ENCODE measurements around the gene MAPK1. TPM values are rescaled to one million over a fixed set of nuclear protein-coding genes. Genes with fewer than 3 reads are reported as not detected.
"Not testable (repeated sequence)": the region's sequence is repeated elsewhere in the genome, so short reads cannot be mapped to it uniquely, and the experiment has no call there.

Gene MAPK1
- total and polyA plus RNA-seq, 4 experiments from 2014 or later: 73.8 to 117 (median 97.6) TPM

DNA sequence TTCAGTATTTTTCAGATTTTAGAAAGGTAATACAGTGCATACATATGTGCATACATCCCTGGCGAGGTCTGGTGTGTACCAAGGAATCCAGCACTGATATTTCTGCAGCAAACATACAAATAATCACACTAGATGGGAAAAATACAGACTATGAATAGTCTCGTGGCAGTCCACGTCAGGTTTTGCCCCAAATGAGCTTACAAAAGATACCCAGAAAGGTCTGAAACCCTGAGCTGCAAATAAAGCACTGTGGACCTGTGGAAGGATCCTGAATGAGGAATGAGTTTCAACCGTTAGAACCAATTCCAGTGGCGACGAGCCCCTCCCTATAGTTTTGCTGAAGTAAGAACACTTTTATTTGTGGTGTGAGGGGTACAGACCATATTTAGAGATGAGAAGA, 24.5 kb downstream of the MAPK1 start:
- H3K27me3 ChIP-seq (ENCODE audit: insufficient read depth, low read length): no peaks in the 10 kb centered on the region
- Mint-ChIP-seq H3K36me3 (peaks cover 3 to 10% of the 10 kb centered on the region in 2 donors), H3K4me1 (peaks cover 43 to 71% (median 58%) of the 10 kb centered on the region in 4 donors), H3K4me3 (no peak overlapping the region), H3K27me3 (no peaks in the 10 kb centered on the region), H3K27ac (peak overlapping the region in 2 of 7 donors; percentile 42 to 71), H3K9me3 (no peaks in the 10 kb centered on the region)
- H3K4me1 ChIP-seq (ENCODE audit: insufficient read depth, low read length): peaks cover 18% of the 10 kb centered on the region
- ChIA-PET CTCF (ENCODE audit: partially characterized antibody) (no interaction called here), POLR2A (ENCODE audit: partially characterized antibody) (interaction anchor here (0.9 kb wide), 1 partner anchor 26 kb away, joined by 3 read pairs; no protein-coding TSS in a partner anchor)
- no peak for DNase-seq
- intact Hi-C loops (cut with micrococcal nuclease): no loop called here
- no peaks in the 10 kb centered on the region for H3K36me3 ChIP-seq (ENCODE audit: insufficient read depth, low read length)
- H3K27ac ChIP-seq (ENCODE audit: low read depth, low read length): no peak overlapping the region
- no peaks in the 10 kb centered on the region for H3K9me3 ChIP-seq (ENCODE audit: control insufficient read depth in 1 of 2, low read length in 2 of 2)
- no peak overlapping the region for H3K4me3 ChIP-seq (ENCODE audit: low read length in 2 of 2)

DNA sequence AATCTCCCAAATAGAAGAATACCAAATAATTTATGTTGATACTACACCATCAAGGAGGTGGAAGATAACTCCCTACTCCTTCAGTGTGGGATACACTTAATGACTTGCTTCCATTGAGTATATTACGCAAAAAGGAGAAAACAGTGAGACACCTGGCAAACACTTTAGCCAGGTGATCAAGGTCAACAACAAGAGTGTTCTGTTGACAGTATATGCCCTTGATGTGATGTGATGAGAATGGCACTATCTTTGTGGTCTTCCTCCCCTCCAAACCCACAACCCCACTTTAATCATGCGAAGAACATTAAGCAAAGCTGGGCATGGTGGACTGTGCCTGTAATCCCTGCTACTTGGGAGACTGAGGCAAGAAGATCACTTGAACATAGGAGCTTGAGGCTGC, 26.0 kb downstream of the MAPK1 start:
- Mint-ChIP-seq H3K9me3 (no peaks in the 10 kb centered on the region), H3K27ac (no peak overlapping the region), H3K4me1 (peaks cover 45 to 73% (median 58%) of the 10 kb centered on the region in 4 donors), H3K27me3 (no peaks in the 10 kb centered on the region), H3K4me3 (no peak overlapping the region), H3K36me3 (peaks cover 3 to 10% of the 10 kb centered on the region in 2 donors)
- no peaks in the 10 kb centered on the region for H3K27me3 ChIP-seq (ENCODE audit: insufficient read depth, low read length)
- no peaks in the 10 kb centered on the region for H3K36me3 ChIP-seq (ENCODE audit: insufficient read depth, low read length)
- CTCF ChIA-PET (ENCODE audit: partially characterized antibody): no interaction called here
- intact Hi-C loops (cut with micrococcal nuclease): no loop called here
- no peak overlapping the region for H3K27ac ChIP-seq (ENCODE audit: low read depth, low read length)
- H3K9me3 ChIP-seq (ENCODE audit: control insufficient read depth in 1 of 2, low read length in 2 of 2): no peaks in the 10 kb centered on the region
- POLR2A ChIA-PET (ENCODE audit: partially characterized antibody): no interaction called here
- H3K4me3 ChIP-seq (ENCODE audit: low read length in 2 of 2): no peak overlapping the region
- DNase-seq: no peak
- peaks cover 19% of the 10 kb centered on the region for H3K4me1 ChIP-seq (ENCODE audit: insufficient read depth, low read length)

DNA sequence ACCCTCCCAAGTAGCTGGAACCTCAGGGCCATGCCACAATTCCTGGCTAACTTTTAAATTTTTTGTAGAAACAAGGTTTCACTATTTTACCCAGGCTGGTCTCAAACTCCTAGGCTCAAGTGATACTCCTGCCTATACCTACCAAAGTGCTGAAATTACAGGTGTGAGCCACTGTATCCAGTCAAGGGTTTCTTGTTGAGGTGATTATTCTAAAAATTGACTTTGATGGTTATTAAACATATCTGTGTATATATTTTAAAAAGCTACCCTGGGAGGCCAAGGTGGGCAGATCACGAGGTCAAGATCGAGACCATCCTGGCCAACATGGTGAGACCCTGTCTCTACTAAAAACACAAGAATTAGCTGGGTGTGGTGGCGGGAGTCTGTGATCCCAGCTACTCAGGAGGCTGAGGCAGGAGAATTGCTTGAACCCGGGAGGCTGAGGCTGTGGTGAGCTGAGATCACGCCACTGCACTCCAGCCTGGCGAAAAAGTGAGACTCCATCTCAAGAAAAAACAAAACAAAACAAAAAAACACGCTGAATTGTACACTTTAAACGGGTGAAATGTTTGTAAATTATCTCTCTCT, 27.1 kb downstream of the MAPK1 start:
- Mint-ChIP-seq H3K4me1 (peaks cover 40 to 72% (median 55%) of the 10 kb centered on the region in 4 donors), H3K27me3 (no peaks in the 10 kb centered on the region), H3K27ac (peak overlapping the region in 2 of 7 donors; percentile 6 to 41), H3K9me3 (no peaks in the 10 kb centered on the region), H3K4me3 (no peak overlapping the region), H3K36me3 (peaks cover 3 to 10% of the 10 kb centered on the region in 2 donors)
- Histone ChIP-seq H3K9me3 (ENCODE audit: control insufficient read depth in 1 of 2, low read length in 2 of 2) (no peaks in the 10 kb centered on the region), H3K27ac (ENCODE audit: low read depth, low read length) (no peak overlapping the region), H3K4me3 (ENCODE audit: low read length in 2 of 2) (no peak overlapping the region), H3K27me3 (ENCODE audit: insufficient read depth, low read length) (no peaks in the 10 kb centered on the region), H3K4me1 (ENCODE audit: insufficient read depth, low read length) (peaks cover 20% of the 10 kb centered on the region), H3K36me3 (ENCODE audit: insufficient read depth, low read length) (no peaks in the 10 kb centered on the region)
- POLR2A ChIA-PET (ENCODE audit: partially characterized antibody): no interaction called here
- no peak for DNase-seq
- intact Hi-C loops (cut with micrococcal nuclease): no loop called here
- CTCF ChIA-PET (ENCODE audit: partially characterized antibody): no interaction called here

DNA sequence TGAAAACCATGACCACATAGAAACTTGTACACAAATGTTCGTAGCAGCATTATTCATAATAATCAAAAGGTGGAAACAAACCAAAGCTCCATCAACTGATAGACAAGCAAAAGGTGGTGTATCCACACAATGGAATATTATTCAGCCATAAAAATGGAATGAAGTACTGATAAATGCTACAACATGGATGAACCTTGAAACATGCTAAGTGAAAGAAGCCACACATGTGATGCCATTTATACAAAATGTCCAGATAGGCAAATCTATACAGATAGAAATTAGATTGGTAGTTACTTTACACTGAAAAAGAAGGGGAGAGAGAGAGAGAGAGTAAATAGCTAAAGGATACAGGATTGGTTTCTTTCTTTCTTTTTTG, 27.7 kb downstream of the MAPK1 start:
- Mint-ChIP-seq H3K9me3 (no peaks in the 10 kb centered on the region), H3K4me3 (no peak overlapping the region), H3K27ac (peak overlapping the region in 3 of 7 donors; percentile 5 to 41 (median 6)), H3K36me3 (peaks cover 3 to 10% of the 10 kb centered on the region in 2 donors), H3K27me3 (no peaks in the 10 kb centered on the region), H3K4me1 (peaks cover 44 to 77% (median 60%) of the 10 kb centered on the region in 4 donors)
- ChIA-PET CTCF (ENCODE audit: partially characterized antibody) (no interaction called here), POLR2A (ENCODE audit: partially characterized antibody) (interaction anchor here (1.1 kb wide), 1 partner anchor 104 kb away, joined by 3 read pairs; the partner anchor contains the start of gene YPEL1)
- Histone ChIP-seq H3K4me1 (ENCODE audit: insufficient read depth, low read length) (peaks cover 26% of the 10 kb centered on the region), H3K36me3 (ENCODE audit: insufficient read depth, low read length) (no peaks in the 10 kb centered on the region), H3K9me3 (ENCODE audit: control insufficient read depth in 1 of 2, low read length in 2 of 2) (no peaks in the 10 kb centered on the region), H3K27ac (ENCODE audit: low read depth, low read length) (no peak overlapping the region), H3K27me3 (ENCODE audit: insufficient read depth, low read length) (no peaks in the 10 kb centered on the region), H3K4me3 (ENCODE audit: low read length in 2 of 2) (no peak overlapping the region)
- DNase-seq: no peak
- intact Hi-C loops (cut with micrococcal nuclease): no loop called here

DNA sequence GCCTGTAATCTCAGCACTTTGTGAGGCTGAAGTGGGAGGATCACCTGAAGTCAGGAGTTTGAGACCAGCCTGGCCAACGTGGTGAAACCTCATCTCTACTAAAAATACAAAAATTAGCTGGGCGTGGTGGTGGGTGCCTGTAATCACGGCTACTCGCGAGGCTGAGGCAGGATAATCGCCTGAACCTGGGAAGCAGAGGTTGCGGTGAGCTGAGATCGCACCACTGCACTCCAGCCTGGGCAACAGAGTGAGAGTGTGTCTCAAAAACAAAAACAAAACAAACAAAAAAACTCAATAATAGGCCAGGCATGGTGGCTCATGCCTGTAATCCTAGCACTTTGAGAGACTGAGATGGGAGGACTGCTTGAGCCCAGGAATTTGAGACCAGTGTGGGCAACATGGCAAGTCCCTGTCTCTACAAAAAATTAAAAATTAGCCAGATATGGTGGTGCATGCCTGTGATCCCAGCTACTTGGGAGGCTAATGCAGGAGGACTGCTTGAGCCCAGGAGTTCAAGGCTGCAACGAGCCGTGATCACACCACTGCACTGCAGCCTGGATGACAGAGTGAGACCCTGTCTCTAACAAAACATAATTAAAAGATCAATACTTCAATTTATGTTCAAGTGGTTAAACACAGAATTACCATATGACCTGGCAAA, 28.2 kb downstream of the MAPK1 start:
- H3K27ac Mint-ChIP-seq: peak overlapping the region in 2 of 7 donors; percentile 6 to 39
- POLR2A ChIA-PET (ENCODE audit: partially characterized antibody): interaction anchor here (1.1 kb wide), 1 partner anchor 104 kb away, joined by 3 read pairs; the partner anchor contains the start of gene YPEL1

DNA sequence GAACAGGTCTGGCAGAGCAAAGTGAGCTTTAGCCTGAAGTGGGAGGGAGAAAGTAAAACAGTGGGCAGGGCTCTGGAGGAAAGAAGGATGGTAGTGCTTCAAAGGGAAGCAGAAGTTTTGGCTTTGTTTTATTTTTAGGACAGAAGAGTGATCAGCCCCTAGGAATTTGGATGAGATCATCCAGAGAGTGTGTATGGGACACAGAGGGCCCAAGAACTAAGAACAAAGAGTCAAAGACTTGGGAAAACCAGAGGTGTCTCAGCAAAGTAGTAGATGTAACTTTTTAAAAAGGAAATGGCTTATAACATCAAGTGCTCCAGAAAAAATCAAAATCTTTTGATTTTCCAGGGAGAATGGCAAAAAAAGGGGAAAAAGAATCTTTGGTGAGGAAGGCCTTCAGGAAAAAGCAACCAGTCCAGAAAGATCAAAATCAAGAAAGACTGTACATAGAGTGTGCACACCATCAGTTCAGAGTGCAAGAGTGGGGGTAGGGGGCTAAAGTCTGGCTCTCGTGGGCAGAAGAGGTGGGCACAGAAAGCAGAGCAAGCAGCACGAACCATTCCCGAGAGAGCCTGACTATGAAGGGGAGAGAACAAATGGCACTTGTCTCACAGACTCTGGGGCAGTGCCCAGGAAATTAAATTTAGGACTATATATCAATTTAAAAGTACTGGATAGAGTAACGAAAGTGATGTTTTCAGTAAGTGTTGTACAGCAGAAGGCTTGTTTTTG, 30.0 kb downstream of the MAPK1 start:
- CTCF ChIA-PET (ENCODE audit: partially characterized antibody): no interaction called here
- peaks cover 3 to 6% of the 10 kb centered on the region in 2 donors for H3K36me3 Mint-ChIP-seq
- peaks cover 43 to 72% (median 56%) of the 10 kb centered on the region in 4 donors for H3K4me1 Mint-ChIP-seq
- Histone ChIP-seq H3K27ac (ENCODE audit: low read depth, low read length) (no peak overlapping the region), H3K36me3 (ENCODE audit: insufficient read depth, low read length) (no peaks in the 10 kb centered on the region), H3K4me3 (ENCODE audit: low read length in 2 of 2) (no peak overlapping the region), H3K27me3 (ENCODE audit: insufficient read depth, low read length) (no peaks in the 10 kb centered on the region), H3K4me1 (ENCODE audit: insufficient read depth, low read length) (peaks cover 31% of the 10 kb centered on the region), H3K9me3 (ENCODE audit: control insufficient read depth in 1 of 2, low read length in 2 of 2) (no peaks in the 10 kb centered on the region)
- peak overlapping the region in 1 of 8 donors; percentile 21 for H3K4me3 Mint-ChIP-seq
- no peaks in the 10 kb centered on the region for H3K9me3 Mint-ChIP-seq
- H3K27ac Mint-ChIP-seq: peak overlapping the region in 6 of 7 donors; percentile 7 to 83 (median 51)
- intact Hi-C loops (cut with micrococcal nuclease): no loop called here
- H3K27me3 Mint-ChIP-seq: no peaks in the 10 kb centered on the region
- POLR2A ChIA-PET (ENCODE audit: partially characterized antibody): no interaction called here
- no peak for DNase-seq

More for the DNA sequence above, 28.2 kb downstream of the MAPK1 start:
- CTCF ChIA-PET (ENCODE audit: partially characterized antibody); DNase-seq; H3K9me3 ChIP-seq (ENCODE audit: control insufficient read depth in 1 of 2, low read length in 2 of 2); H3K4me3 Mint-ChIP-seq; H3K9me3 Mint-ChIP-seq; H3K4me3 ChIP-seq (ENCODE audit: low read length in 2 of 2); intact Hi-C loops (cut with micrococcal nuclease); H3K27me3 Mint-ChIP-seq; H3K36me3 ChIP-seq (ENCODE audit: insufficient read depth, low read length); H3K27me3 ChIP-seq (ENCODE audit: insufficient read depth, low read length); H3K27ac ChIP-seq (ENCODE audit: low read depth, low read length): not testable (repeated sequence)
- H3K4me1 ChIP-seq (ENCODE audit: insufficient read depth, low read length): peaks cover 26% of the 10 kb centered on the region
- H3K4me1 Mint-ChIP-seq: peaks cover 43 to 76% (median 59%) of the 10 kb centered on the region in 4 donors
- H3K36me3 Mint-ChIP-seq: peaks cover 3 to 10% of the 10 kb centered on the region in 2 donors

DNA sequence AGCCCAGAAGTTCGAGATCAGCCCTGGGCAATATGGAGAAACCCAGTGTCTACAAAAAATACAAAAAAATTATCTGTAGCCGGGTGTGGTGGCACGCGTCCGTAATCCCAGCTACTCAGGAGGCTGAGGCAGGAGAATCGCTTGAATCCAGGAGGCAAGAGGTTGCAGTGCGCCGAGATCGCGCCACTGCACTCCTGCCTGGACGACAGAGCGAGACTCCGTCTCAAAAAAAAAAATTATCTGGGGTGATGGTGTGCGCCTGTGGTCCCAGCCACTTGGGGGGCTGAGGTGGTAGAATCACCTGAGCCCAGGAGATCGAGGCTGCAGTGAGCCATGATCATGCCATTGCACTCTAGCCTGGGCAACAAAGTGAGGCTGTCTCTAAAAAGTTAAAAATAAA, 31.0 kb downstream of the MAPK1 start:
- peak overlapping the region in 1 of 7 donors; percentile 48 for H3K27ac Mint-ChIP-seq
- intact Hi-C loops (cut with micrococcal nuclease); POLR2A ChIA-PET (ENCODE audit: partially characterized antibody); H3K9me3 ChIP-seq (ENCODE audit: control insufficient read depth in 1 of 2, low read length in 2 of 2); H3K36me3 ChIP-seq (ENCODE audit: insufficient read depth, low read length); H3K27me3 ChIP-seq (ENCODE audit: insufficient read depth, low read length); H3K9me3 Mint-ChIP-seq; CTCF ChIA-PET (ENCODE audit: partially characterized antibody); DNase-seq; H3K4me3 ChIP-seq (ENCODE audit: low read length in 2 of 2); H3K27me3 Mint-ChIP-seq; H3K36me3 Mint-ChIP-seq; H3K27ac ChIP-seq (ENCODE audit: low read depth, low read length): not testable (repeated sequence)
- peak overlapping the region in 1 of 8 donors; percentile 26 for H3K4me3 Mint-ChIP-seq
- H3K4me1 Mint-ChIP-seq: peaks cover 48 to 80% (median 63%) of the 10 kb centered on the region in 4 donors
- H3K4me1 ChIP-seq (ENCODE audit: insufficient read depth, low read length): peaks cover 33% of the 10 kb centered on the region
